Mesendoderm (in vitro differentiated cells): ENCODE data around the gene STRN3.
"Not testable (repeated sequence)": the region's sequence is repeated elsewhere in the genome, so short reads cannot be mapped to it uniquely, and the experiment has no call there.

ENCODE experiments used
- DNase-seq: peaks from one replicate; pipeline ENCODE4 v3.0.0; 2013
- H2AK5ac ChIP-seq: 2 replicates; pipeline ENCODE4 v1.6.1; 2013; ENCODE audit warnings: low read length, inconsistent platforms
- H2BK120ac ChIP-seq: 2 replicates; pipeline ENCODE4 v1.6.1; 2013; ENCODE audit warnings: low read depth, mild to moderate bottlenecking, low read length, moderate library complexity, mixed read lengths
- H2BK15ac ChIP-seq: replicated peaks from 2 replicates; pipeline ENCODE4 v1.6.1; 2013; ENCODE audit warnings: low read depth, mild to moderate bottlenecking, moderate library complexity
- H2BK5ac ChIP-seq: 2 replicates; pipeline ENCODE4 v1.6.1; 2013; ENCODE audit warnings: low read length, inconsistent platforms
- H3K18ac ChIP-seq: 2 replicates; pipeline ENCODE4 v1.6.1; 2013; ENCODE audit warnings: mild to moderate bottlenecking, low read length, mixed read lengths
- H3K23ac ChIP-seq: one replicate; pipeline ENCODE4 v1.6.1; 2013; ENCODE audit warnings: low read length
- H3K27ac ChIP-seq: 2 replicates; pipeline ENCODE4 v1.5.1; 2013; ENCODE audit warnings: low read depth, mild to moderate bottlenecking, inconsistent platforms, low read length, moderate library complexity
- H3K27me3 ChIP-seq: 2 replicates; pipeline ENCODE4 v1.6.1; 2013; ENCODE audit warnings: low read length, control low read depth, mild to moderate bottlenecking, inconsistent platforms; ENCODE audit not compliant: insufficient read depth, poor library complexity
- H3K36me3 ChIP-seq: 2 replicates; pipeline ENCODE4 v1.6.1; 2013; ENCODE audit warnings: low read length, inconsistent platforms; ENCODE audit not compliant: control insufficient read depth, insufficient read depth
- H3K4ac ChIP-seq: one replicate; pipeline ENCODE4 v1.6.1; 2013; ENCODE audit warnings: low read depth, mild to moderate bottlenecking, low read length, moderate library complexity
- H3K4me1 ChIP-seq: 2 replicates; pipeline ENCODE4 v1.6.1; 2013; ENCODE audit warnings: low read depth, low read length, inconsistent platforms; ENCODE audit not compliant: control insufficient read depth
- H3K4me2 ChIP-seq: 2 replicates; pipeline ENCODE4 v1.6.1; 2013; ENCODE audit warnings: low read length
- H3K4me3 ChIP-seq: 2 replicates; pipeline ENCODE4 v1.5.1; 2013; ENCODE audit warnings: mild to moderate bottlenecking, low read length
- H3K56ac ChIP-seq: one replicate; pipeline ENCODE4 v1.6.1; 2013; ENCODE audit warnings: low read length
- H3K79me1 ChIP-seq: 2 replicates; pipeline ENCODE4 v1.6.1; 2013; ENCODE audit warnings: low read length, inconsistent platforms
- H3K79me2 ChIP-seq: 2 replicates; pipeline ENCODE4 v1.6.1; 2013; ENCODE audit warnings: mild to moderate bottlenecking, low read length; ENCODE audit not compliant: control insufficient read depth, insufficient read depth
- H3K9ac ChIP-seq: 2 replicates; pipeline ENCODE4 v1.6.1; 2013; ENCODE audit warnings: low read length, inconsistent platforms
- H4K5ac ChIP-seq: one replicate; pipeline ENCODE4 v1.6.1; 2013; ENCODE audit warnings: low read length
- H4K8ac ChIP-seq: one replicate; pipeline ENCODE4 v1.6.1; 2013; ENCODE audit warnings: low read depth, mild to moderate bottlenecking, control low read depth, low read length, moderate library complexity
- WGBS: extraction: QIAGEN DNeasy Blood & Tissue Kit; methylation state at CpG from one replicate; pipeline ENCODE4 v1.1.7; 2013; ENCODE audit warnings: low lambda C conversion rate, missing lambda C conversion rate; ENCODE audit not compliant: insufficient coverage; ENCODE audit errors: extremely low coverage; 5-methylcytosine and 5-hydroxymethylcytosine counted together

Gene STRN3

GRCh38 chr14:30985796-30986195 lies 40.4 kb downstream of the STRN3 start:
- H4K8ac ChIP-seq: no peak overlapping the region

GRCh38 chr14:30983858-30984257 lies 42.3 kb downstream of the STRN3 start:
- H2BK5ac ChIP-seq: no peak overlapping the region
- no peak overlapping the region for H2BK120ac ChIP-seq
- DNase-seq: no peak
- H2AK5ac ChIP-seq: no peak overlapping the region
- H4K5ac ChIP-seq: no peak overlapping the region
- no CpG with 5 or more reads among the region's 2 CpGs for WGBS
- H4K8ac ChIP-seq: no peak overlapping the region
- H3K4ac ChIP-seq: no peak overlapping the region
- H3K4me2 ChIP-seq: no peak overlapping the region
- H2BK15ac ChIP-seq: no peak overlapping the region
- no peak overlapping the region for H3K18ac ChIP-seq
- H3K79me2 ChIP-seq: peaks cover 50% of the 10 kb centered on the region
- no peaks in the 10 kb centered on the region for H3K4me1 ChIP-seq
- H3K4me3 ChIP-seq: no peak overlapping the region
- H3K56ac ChIP-seq: no peak overlapping the region
- H3K27me3 ChIP-seq: no peaks in the 10 kb centered on the region
- no peak overlapping the region for H3K23ac ChIP-seq
- no peaks in the 10 kb centered on the region for H3K36me3 ChIP-seq
- no peak overlapping the region for H3K9ac ChIP-seq
- H3K27ac ChIP-seq: no peak overlapping the region
- H3K79me1 ChIP-seq: peaks cover 3% of the 10 kb centered on the region

More at GRCh38 chr14:30985796-30986195, 40.4 kb downstream of the STRN3 start:
- Histone ChIP-seq H3K18ac (no peak overlapping the region), H3K4me3 (no peak overlapping the region), H3K79me2 (peaks cover 58% of the 10 kb centered on the region), H3K4ac (no peak overlapping the region), H4K5ac (no peak overlapping the region), H2AK5ac (no peak overlapping the region), H3K9ac (no peak overlapping the region), H2BK120ac (no peak overlapping the region), H3K27me3 (no peaks in the 10 kb centered on the region), H2BK15ac (no peak overlapping the region), H3K4me2 (no peak overlapping the region), H3K27ac (no peak overlapping the region), H2BK5ac (no peak overlapping the region), H3K36me3 (no peaks in the 10 kb centered on the region), H3K23ac (no peak overlapping the region), H3K4me1 (no peaks in the 10 kb centered on the region), H3K79me1 (peaks cover 3% of the 10 kb centered on the region), H3K56ac (no peak overlapping the region)
- DNase-seq: no peak
- no CpG with 5 or more reads among the region's 3 CpGs for WGBS

- no CpG with 5 or more reads among the region's 7 CpGs for WGBS
- no peak for DNase-seq
- no peak overlapping the region for H2BK120ac ChIP-seq
Observed at GRCh38 chr14:30982533-30982932, 43.6 kb downstream of the STRN3 start.

GRCh38 chr14:30980980-30981379 lies 45.2 kb downstream of the STRN3 start:
- Histone ChIP-seq H3K4me3 (no peak overlapping the region), H3K36me3 (no peaks in the 10 kb centered on the region), H2BK15ac (no peak overlapping the region), H3K27me3 (no peaks in the 10 kb centered on the region), H3K18ac (no peak overlapping the region), H3K27ac (no peak overlapping the region), H3K4me1 (no peaks in the 10 kb centered on the region), H4K5ac (no peak overlapping the region), H3K4ac (no peak overlapping the region), H3K79me2 (peaks cover 52% of the 10 kb centered on the region), H3K79me1 (peaks cover 3% of the 10 kb centered on the region), H4K8ac (no peak overlapping the region), H2BK5ac (no peak overlapping the region), H3K23ac (no peak overlapping the region), H3K4me2 (no peak overlapping the region), H3K56ac (no peak overlapping the region), H2BK120ac (no peak overlapping the region), H2AK5ac (no peak overlapping the region), H3K9ac (no peak overlapping the region)
- WGBS: no CpG with 5 or more reads among the region's 3 CpGs
- no peak for DNase-seq

More at GRCh38 chr14:30982533-30982932, 43.6 kb downstream of the STRN3 start:
- H3K18ac ChIP-seq: no peak overlapping the region
- H2BK5ac ChIP-seq: no peak overlapping the region
- H3K27ac ChIP-seq: no peak overlapping the region
- no peak overlapping the region for H4K8ac ChIP-seq
- no peak overlapping the region for H3K9ac ChIP-seq
- no peaks in the 10 kb centered on the region for H3K27me3 ChIP-seq
- H3K56ac ChIP-seq: no peak overlapping the region
- H3K79me2 ChIP-seq: peaks cover 46% of the 10 kb centered on the region
- no peak overlapping the region for H2BK15ac ChIP-seq
- no peak overlapping the region for H2AK5ac ChIP-seq
- H3K4ac ChIP-seq: no peak overlapping the region
- no peak overlapping the region for H3K23ac ChIP-seq
- H4K5ac ChIP-seq: no peak overlapping the region
- peaks cover 3% of the 10 kb centered on the region for H3K79me1 ChIP-seq
- no peaks in the 10 kb centered on the region for H3K4me1 ChIP-seq
- no peak overlapping the region for H3K4me2 ChIP-seq
- H3K36me3 ChIP-seq: no peaks in the 10 kb centered on the region
- no peak overlapping the region for H3K4me3 ChIP-seq

- H3K27me3 ChIP-seq, H4K5ac ChIP-seq, H3K18ac ChIP-seq, H3K56ac ChIP-seq, H3K36me3 ChIP-seq, H2AK5ac ChIP-seq, H3K79me1 ChIP-seq, H2BK15ac ChIP-seq, H3K4me3 ChIP-seq, H3K4me2 ChIP-seq, H4K8ac ChIP-seq, H3K4me1 ChIP-seq, H3K27ac ChIP-seq, H2BK120ac ChIP-seq, H3K23ac ChIP-seq, H2BK5ac ChIP-seq, H3K4ac ChIP-seq, H3K9ac ChIP-seq: not testable (repeated sequence)
- peaks cover 51% of the 10 kb centered on the region for H3K79me2 ChIP-seq
- DNase-seq: peak; percentile 75
- WGBS: no CpG with 5 or more reads among the region's 13 CpGs
Observed at GRCh38 chr14:30980106-30980704, 46.0 kb downstream of the STRN3 start.

GRCh38 chr14:30977752-30978151 lies 48.4 kb downstream of the STRN3 start:
- Histone ChIP-seq H2BK120ac (no peak overlapping the region), H3K23ac (no peak overlapping the region), H3K4me2 (no peak overlapping the region), H3K4me1 (no peaks in the 10 kb centered on the region), H4K5ac (no peak overlapping the region), H3K4me3 (no peak overlapping the region), H3K27ac (no peak overlapping the region), H3K18ac (no peak overlapping the region), H3K56ac (no peak overlapping the region), H3K79me1 (peaks cover 3% of the 10 kb centered on the region), H2BK15ac (no peak overlapping the region), H2AK5ac (no peak overlapping the region), H2BK5ac (no peak overlapping the region), H3K9ac (no peak overlapping the region), H3K36me3 (no peaks in the 10 kb centered on the region), H3K79me2 (peaks cover 61% of the 10 kb centered on the region), H4K8ac (no peak overlapping the region), H3K4ac (no peak overlapping the region), H3K27me3 (no peaks in the 10 kb centered on the region)
- no CpG with 5 or more reads among the region's 2 CpGs for WGBS
- no peak for DNase-seq
